Stromal cell of bone marrow (primary cell): Measurements from ENCODE around the gene PER2.

Experiments
- DNase-seq: peaks from one replicate; pipeline ENCODE4 v3.0.0-alpha.2; 2012; ENCODE audit warnings: low read depth

The PER2 gene

DNA sequence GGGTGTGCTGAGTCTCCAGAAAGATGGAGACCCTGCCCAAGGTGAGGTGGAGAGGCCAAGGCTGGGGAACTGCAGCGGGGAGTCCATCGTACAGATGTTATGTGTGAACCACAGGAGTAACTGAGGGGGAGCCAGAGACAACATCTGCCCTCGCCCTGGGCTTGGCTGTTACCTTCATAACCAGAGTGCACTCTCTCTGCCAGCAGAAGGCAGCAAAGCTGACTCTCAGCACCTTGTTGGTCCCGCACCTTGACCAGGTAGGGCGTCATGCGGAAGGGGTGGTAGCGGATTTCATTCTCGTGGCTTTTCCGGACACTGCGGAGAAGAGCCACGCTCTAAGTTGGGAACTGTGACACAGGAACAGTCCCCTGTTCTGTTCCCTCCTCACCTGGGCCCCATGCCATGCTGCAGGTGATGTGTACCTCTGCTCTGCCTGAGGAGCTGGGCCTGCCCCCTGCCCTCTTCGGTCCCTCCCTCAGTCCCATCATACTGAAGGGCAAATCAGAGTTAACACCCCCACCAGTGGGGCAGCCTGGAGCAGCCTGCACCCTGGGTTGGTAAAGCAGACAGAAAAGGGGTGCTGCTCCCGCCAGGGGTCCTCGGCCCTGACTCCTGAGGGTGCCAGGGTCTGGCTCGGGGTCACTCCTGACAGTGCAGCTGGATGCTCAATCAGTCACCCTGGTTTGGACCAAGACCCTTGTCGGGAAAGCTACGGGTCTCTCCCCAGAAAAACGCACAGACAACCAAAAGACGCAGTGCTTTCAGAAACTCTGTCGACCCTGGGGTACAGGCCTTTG, 20.3 kb downstream of the PER2 start:
- no peak for DNase-seq

DNA sequence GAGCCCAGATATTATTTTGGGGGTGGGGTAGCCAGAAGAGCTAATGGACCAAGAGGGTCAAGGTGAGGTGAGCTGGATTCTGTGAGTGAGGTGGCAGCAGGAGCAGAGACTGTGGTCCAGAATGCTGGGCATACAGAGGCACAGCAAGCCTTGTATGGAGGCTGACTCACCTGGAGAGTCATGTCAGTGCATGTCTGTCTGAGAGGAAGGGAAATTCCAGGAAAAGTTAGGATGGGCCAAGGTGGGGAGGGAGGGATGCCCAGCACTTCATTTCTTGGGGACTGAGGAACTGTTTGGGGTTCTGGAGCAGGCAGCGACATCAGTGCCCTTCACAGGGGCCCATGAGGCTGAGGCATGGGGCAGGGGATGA, 21.1 kb downstream of the PER2 start:
- no peak for DNase-seq

- no peak for DNase-seq
Measured at GRCh38 chr2:238265605-238266004, 22.8 kb downstream of the PER2 start.

- no peak for DNase-seq
Measured at GRCh38 chr2:238264072-238264460, 24.3 kb downstream of the PER2 start.

- DNase-seq, result peak; percentile 92
Measured at GRCh38 chr2:238263204-238264071, 25.0 kb downstream of the PER2 start.

DNA sequence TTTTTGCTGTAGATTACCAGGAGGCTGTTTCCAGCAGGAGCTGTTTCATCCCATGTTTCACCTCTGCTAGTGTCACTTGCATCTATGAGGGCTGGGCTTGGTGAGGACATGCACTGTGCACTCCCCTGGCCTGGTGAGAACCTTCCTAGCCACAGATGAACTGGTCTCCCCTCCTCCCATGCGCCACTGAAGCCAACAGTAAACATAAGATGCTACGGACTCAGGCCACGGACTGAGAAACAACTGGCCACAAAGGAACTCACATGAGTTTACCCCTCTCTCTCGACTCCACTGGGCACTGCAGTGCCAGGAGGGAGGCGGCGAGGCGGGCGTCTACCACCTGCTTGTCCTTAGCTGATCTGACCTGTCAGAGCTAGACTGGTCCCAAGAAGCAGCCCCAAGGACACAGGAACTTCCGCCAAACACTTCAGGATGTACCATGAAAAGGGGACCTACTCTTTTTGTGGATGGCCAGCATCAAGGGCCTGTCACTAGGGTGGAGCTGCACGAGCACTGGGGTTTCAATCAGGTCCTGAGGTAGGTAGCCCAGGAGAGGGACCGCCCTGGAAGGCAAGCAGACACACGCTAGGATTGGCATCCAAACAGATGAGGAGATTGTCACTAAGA, 25.8 kb downstream of the PER2 start:
- DNase-seq, result no peak

DNA sequence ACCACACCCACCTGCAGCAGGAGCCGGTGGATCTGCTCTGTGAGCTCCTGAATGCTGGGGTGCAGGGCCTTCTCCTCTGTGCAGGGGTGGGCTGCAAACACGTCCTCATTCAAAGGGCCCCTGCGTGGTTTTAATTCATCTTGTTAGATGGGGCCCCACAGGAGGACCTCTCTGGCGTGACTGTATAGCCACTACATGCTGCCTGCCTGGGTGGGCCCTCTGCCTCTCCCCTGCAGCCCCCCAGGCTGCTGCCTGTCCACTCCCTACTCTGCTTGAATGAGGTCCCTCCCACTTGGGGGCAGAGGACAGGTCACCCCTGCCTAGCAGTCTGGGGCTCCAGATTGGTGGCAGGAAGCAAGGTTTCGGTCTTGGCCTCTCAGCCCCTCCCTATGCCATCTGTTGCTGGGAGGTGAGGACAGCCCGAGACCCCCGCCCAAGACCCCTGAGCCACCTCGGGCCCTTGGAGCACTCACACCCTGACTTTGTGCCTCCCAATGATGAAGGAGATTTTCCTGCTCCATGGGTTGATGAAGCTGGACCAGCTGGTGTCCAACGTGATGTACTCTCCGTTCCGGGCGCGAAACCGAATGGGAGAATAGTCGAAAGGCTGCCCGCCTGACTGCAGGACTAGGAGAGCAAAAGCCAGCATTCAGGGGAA, 26.6 kb downstream of the PER2 start:
- no peak for DNase-seq

- DNase-seq, result no peak
Measured at GRCh38 chr2:238260883-238261282, 27.5 kb downstream of the PER2 start.

DNA sequence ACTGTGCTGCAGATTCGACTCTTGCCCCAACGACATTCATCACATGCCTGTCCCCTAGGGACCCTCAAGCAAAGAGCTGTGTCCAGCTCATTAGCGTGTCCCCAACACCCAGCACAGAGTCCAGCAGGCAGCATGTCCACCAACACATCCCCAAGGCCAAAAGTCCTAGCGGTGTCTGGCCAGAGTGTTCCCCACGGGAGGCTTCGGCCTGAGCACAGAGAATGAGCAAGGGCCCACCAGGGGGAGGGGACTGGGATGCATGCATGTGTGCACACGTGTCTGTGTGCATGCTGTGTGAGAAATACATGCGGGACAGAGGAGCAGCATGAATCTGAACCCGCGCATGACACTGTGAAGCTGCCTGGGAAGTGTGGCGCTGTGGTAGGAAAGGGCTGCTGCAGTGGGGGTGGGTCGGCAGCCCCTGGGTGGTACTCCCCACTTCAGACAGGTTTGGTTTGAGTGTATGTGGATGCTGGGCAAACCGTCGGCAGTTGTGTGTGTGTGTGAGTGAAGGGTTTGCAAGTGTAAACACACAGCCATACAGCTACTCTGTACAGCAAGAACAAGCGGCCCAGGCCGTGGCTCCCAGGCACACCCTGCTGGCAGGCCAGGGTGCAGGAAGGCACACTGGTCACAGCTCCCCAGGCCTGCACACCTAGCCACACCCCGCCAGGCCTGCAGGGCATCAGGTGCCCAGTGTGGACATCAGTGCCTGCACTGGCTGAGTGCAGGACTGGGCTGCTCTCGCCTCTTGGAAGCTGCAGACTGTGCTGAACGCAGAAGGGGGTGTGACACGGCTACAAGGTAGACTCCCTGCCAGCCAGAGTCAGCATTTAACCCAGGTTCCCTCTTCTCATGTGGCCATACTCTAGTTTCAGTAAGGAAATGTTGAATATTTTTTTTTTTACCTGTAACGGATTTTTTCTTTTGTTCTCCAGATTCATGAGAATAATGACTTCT, 29.1 kb downstream of the PER2 start:
- no peak for DNase-seq

DNA sequence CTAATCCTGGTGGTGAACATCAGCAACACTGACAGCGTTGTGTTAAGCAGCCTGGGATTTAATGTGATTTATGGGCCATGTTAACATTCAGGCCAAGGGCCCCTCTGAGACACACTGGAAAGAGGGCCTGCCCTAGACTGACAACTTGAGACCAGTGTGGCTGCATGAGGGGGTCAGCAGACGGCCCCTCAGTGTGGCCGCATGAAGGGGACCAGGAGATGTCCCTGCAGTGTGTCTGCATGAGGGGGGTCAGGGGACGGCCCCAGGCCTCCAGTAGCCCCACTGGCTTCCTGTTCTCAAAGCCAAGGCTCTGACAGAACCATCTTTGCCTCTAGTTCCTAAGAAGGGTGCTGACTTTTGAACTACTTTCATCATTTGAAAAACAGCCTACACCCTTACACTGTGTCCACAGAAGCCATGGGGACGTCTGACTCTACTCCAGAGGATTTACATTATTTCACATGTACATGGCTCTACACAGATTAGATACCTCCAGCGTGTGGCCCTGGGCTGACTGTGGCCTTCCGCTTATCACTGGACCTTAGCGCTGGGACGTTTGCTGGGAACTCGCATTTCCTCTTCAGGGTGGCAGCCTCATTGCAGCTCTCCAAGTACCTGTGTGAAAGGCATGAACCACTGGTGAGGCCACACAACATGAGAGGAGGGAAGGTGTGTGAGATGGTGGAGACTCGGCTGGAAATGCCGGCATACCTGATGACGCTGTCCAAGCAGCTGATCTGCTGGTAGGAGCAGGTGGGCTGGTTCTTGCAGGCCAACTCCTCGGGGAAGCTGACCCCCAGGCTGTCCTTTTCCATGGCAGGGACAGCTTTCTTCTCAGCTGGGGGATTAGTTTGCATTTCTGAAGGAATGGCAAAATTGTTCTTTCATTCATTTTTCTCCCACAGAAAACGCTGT, 30.4 kb downstream of the PER2 start:
- no peak for DNase-seq

DNA sequence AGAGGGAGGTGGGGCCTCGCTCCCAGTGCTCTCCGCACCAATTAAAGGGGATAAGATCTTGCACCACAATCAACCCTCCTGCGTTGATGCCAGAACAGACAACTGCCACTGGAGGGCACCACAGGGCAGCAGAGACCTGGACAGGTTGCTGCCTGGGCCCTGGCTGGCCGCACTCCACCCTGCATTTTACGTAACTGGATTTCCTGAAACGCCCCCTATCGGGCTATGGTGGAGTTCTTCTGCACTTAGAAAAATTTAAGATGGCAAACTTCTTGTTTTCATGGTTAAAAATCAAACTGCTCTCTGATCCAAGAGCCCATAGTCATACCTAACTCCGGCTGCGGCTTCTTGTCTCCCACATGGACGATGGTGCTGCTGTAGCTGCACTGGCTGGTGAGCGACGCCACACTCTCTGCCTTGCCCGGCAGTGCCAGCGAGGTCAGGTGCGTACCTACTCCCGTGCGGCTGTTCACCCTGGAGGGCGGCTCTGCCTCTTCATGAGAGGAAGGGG, 31.8 kb downstream of the PER2 start:
- peak; percentile 13 for DNase-seq

DNA sequence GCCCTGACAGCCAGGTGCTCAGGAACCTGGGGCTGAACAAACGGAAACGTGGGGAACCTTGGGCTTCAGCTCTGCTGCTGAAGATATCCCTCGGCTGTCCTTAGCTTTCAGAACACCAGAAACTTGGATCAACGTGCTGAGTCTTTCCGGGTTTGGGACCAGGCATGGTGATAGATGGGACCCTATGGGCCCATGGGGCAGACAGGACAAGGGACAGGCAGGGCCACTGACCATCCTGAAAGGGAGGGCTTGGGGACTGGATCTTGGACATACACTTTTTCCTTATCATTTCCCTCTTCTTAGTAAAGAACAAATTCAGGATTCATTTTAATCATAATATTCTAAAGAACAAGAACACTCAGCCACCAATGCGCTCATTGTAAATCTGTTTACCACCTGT, 32.3 kb downstream of the PER2 start:
- DNase-seq, result no peak

DNA sequence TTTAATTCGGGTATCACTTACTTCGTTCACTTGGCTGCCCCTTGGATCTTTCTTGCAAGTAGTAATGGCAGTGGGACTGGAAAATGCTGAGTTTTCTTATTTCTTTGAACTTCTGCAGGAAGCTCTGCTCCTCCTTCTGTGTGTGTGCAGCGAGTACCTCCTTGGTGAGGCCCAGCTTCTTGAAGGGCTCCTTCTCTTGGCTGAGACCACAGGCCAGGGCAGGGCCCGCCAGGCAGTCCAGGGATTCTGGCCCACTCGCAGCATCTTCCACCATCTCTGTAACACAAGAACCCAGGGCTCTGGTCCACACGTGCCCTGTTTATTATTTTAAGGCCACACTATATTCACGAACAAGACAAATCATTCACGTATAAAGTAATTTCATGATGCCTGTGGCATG, 32.8 kb downstream of the PER2 start:
- no peak for DNase-seq

DNA sequence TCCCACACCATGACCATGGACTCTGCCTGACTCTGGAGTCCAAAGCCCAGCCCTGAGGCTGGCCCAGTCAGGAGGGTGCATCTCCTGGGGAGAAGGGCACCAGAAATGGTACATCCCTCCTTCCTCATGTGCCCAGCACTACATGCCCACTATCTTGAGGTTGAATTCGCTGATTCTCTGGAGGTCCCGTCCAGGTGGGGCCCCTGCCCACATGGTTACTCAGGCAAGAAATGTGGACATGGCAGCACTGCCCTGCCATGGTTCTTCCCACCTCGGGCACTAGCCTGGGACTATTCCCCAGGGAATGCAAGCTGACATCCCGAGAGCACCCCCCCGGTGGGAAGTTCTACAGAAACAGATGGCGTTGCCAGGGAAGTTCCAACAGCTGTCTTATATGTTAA, 33.3 kb downstream of the PER2 start:
- no peak for DNase-seq

GRCh38 chr2:238254095-238254723, 34.2 kb downstream of the PER2 start:
- DNase-seq, result no peak

- DNase-seq, result no peak
Measured at GRCh38 chr2:238252766-238253630, 35.4 kb downstream of the PER2 start.

- no peak for DNase-seq
Measured at GRCh38 chr2:238251986-238252385, 36.4 kb downstream of the PER2 start.

DNA sequence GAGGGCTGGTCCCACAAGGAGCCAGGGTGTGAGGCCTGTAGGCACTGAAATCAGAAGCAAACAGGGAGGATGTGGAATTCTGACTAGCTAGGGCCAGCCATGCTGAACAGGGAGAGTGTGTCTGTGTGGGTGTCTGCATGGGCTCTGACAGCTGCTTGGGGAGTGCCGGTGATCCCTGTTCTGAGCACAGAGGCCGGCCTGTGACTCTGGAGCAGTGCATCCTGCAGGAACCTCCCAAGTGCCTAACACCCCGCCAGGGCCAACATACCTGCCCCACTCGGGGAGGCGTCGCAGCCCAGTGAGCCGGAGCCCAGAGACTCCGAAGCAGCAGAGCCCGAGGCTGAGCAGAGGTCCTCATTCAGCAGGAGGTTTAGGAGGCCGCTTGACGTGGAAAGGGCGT, 37.1 kb downstream of the PER2 start:
- DNase-seq, result no peak
